ENCODE results near the gene PPP6R1.

- no peak for TF ChIP-seq POLR2A (IDR thresholded peaks at IDR 0.05)
- no peak for TF ChIP-seq CTCF (IDR thresholded peaks at IDR 0.05)
These were observed 30.3 kb downstream of the PPP6R1 start, which contains the start of gene TMEM86B for GRCh38 chr19:55228403-55229031.

Data from uterus (tissue), 2 donors.